Measurements from ENCODE around the gene CRY2.
"Not testable (repeated sequence)": the region's sequence is repeated elsewhere in the genome, so short reads cannot be mapped to it uniquely, and the experiment has no call there.

Gene CRY2

DNA sequence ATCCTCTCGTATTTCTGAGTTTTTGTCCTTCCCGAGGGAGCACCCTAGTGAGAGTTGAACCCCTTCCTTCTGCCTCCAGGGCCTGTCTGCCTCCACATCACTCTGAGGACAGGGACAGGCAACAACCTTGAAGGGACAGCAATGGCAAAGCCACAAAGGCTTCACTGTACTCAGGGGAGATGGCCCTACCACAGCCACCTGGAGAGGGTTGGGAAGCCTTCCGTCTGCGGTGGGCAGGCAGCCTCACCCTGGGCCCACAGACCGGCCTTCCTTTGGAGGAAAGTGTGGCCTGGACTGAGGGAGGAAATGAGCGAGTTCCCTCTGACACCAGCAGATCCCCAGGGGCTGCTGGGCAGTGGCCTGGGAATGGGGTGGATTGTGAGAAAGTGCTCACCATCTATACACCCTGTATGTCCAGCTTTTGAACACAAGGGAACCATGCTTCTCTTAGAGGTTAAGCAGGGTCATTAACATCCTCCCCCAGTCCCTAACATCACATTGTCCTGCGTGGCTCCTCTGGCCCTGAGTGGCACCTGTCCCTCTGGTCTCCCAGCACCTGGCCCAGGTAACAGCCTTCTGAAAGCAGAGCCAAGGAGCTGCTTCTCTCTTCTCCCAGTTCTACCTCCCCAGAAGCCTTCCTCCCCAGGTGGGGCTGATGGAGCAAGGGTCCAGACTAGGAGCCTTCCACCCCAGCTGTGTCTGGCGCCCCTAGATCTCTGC lies 35.5 kb upstream of the CRY2 start:
- DNase-seq, result no peak

- DNase-seq, result no peak
Observed at GRCh38 chr11:45812581-45813548, 34.4 kb upstream of the CRY2 start.

- peak; percentile 35 for DNase-seq
Observed at GRCh38 chr11:45815747-45816146, 31.5 kb upstream of the CRY2 start.

GRCh38 chr11:45816614-45817013 lies 30.7 kb upstream of the CRY2 start:
- DNase-seq, result no peak

- DNase-seq, result no peak
Observed at GRCh38 chr11:45817191-45817590, 30.1 kb upstream of the CRY2 start.

GRCh38 chr11:45818961-45819605 lies 28.2 kb upstream of the CRY2 start:
- DNase-seq, result no peak

- DNase-seq, result no peak
Observed at GRCh38 chr11:45820211-45820857, 26.9 kb upstream of the CRY2 start.

DNA sequence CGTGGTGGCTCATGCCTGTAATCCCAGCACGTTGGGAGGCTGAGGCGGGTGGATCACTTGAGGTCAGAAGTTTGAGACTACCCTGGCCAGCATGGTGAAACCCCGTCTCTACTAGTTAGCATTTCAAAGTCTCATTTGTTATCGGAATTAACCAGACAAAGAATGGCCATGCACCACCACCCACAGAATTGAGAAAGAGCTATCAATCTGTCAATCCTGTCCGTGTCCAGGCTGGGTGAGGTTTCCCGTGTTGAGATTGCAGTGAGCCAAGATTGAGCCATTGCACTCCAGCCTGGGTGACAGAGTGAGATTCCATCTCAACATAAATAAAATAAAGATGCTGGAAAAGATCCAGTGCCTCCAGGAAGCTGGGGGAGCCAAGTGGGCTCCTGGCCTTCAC lies 20.8 kb upstream of the CRY2 start:
- DNase-seq, result peak; percentile 94

DNA sequence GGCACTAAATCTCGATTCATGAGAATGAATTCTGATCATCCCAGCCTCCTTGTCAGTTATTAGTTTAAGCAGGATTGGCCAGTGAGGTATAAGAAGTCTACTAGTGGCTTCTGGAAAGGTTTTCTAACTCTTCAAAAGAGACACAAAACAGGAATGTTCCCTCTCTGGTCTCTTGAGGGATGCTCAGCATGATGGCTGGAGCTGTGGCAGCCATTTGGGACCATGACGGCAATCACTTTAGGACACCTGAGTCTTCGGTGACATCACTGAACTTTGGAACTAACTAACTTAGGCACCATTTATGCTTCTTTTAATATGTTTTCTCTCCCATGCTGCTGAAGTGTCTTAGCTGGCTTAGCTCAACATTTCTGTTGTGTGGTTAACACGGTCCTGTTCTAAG lies 20.2 kb upstream of the CRY2 start:
- DNase-seq, result no peak

GRCh38 chr11:45828996-45829395 lies 18.3 kb upstream of the CRY2 start:
- DNase-seq, result no peak

- DNase-seq, result no peak
Observed at GRCh38 chr11:45830596-45830995, 16.7 kb upstream of the CRY2 start.

DNA sequence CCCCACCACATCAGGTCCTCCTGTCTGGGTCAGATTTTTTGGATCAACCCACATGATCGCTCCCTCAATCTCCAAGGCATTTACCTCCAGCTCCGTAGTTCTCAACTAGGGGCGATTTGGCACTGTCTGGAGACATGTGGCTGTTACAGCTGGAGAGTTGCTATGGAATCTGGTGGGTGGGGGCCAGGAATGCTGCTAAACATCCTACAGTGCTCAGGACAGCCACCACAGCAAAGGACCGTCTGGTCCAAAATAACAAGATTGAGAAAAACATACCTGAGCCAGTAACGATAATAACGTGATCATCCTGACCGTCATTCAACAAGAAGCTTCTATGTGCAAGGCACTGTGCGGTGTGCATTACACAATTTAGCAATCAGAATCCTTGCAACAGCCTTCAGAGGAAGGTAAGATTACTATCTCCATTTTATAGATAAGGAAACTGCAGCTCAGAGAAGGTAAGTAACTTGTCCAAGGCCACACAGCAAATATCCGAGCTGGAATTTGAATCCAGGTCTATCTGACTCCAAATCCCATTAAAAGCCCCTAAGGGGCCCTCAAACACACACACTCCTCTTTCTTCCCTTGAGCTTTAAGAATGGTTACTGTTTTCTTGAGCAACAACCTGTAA lies 14.3 kb upstream of the CRY2 start:
- DNase-seq, result no peak

DNA sequence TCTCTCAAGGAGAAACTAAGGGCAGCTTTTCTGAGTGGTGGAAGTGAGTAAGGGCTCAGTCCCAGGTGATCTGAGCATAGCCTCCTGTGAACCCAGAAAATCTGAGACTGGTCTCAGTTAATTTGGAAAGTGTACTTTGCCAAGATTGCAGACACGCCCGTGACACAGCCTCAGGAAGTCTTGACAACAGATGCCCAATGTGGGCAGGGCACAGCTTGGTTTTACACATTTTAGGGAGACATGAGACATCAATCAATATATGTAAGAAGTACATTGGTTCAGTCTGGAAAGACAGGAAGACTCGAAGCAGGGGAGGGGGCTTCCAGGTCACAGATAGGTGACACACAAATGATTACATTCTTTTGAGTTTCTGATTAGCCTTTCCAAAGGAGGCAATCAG lies 13.5 kb upstream of the CRY2 start:
- no peak for DNase-seq

DNA sequence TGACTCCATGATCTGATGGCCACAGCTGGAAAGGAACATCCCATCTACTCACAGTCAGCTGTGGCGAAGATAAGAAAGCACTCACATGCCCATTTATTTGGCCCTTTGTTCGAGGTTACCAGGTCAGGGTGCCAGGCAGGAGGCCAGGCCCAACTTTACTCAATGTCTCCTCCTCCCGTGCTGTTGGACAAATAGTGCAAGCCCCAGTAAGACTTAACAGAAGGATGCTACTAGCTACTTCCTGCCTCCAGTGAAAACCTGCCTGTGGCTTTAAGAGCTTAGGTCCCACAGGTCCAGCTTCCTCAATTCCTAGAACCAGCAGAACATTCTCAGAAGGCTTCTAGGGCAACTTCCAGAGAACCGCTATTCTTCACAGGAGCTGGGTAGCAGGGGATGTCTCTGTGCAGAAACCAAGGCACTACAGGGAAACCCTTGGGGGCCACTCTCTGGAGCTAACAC lies 12.9 kb upstream of the CRY2 start:
- DNase-seq, result peak; percentile 96

DNA sequence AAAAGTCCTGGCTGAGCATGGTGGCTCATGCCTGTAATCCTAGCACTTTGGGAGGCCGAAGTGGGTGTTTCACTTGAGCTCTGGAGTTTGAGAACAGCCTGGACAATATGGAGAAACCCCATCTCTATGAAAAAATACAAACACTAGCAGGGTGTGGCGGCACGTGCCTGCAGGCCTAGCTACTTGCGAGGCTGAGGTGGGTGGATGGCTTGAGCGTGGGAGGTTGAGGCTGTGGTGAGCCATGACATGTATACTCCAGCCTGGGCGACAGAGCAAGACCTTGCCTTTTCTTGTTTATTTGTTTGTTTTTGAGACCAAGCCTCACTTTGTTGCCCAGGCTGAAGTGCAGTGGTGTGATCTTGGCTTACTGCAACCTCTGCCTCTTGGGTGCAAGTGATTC lies 8.1 kb upstream of the CRY2 start:
- no peak for DNase-seq

GRCh38 chr11:45840251-45840650 lies 7.0 kb upstream of the CRY2 start:
- not testable (repeated sequence) for DNase-seq

- peak; percentile 91 for DNase-seq
Observed at GRCh38 chr11:45843158-45843924, 3.9 kb upstream of the CRY2 start.

GRCh38 chr11:45844822-45845578 lies 2.3 kb upstream of the CRY2 start:
- DNase-seq, result peak; percentile 18

DNA sequence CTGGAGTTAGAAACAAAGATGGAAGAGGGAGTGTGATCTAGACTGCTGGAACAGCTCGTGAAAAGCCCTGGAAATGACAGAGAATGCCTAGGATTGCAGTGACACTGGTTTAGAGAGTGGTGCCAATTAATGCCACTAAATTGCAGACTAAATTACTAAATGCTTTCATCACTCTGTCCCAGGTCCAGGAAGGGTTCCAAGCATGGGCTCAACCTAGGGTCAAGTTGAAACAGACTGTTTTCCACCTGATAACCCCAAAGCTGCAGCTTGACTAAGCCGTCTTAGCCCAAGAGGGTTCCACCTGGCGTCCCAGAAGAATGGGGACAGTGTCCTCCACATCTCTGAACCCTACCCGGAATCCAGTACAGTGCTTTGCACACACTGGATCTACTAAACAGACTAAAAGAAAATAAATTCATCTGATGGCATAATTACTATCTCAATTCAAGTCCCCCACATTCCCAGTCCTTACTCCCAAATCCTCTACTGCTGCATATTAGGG lies 1.1 kb upstream of the CRY2 start:
- DNase-seq, result peak; percentile 3

DNA sequence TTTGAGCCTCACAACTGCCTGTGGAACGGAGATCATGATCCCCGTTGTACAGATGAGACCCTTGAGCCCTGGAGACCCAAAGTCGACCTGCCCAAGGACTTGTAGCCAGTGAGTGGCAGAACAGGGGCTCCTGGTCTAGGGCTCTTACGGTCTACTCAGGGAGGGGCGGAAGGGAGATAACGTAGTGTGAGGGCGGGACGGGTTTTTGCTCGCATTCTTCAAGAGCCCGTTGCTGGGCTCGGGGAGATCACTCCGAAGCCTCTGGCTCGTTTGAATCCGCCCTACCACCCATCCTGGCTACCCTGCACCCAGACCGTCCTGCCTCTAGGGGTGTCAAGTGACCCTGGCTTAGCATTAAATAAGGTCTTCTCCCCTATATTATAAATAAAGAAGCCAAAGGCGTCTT lies 639 bp downstream of the CRY2 start:
- peak; percentile 70 for DNase-seq

GRCh38 chr11:45848654-45849081 lies 1.4 kb downstream of the CRY2 start:
- no peak for DNase-seq

Data from OCI-M1 (cell line).